Stomach (tissue), 4 donors: ENCODE measurements around the gene DLGAP1.

Experiments
- POLR2AphosphoS5 ChIP-seq, 3 donors: sonication (generic); formaldehyde crosslinking; IDR thresholded peaks; one replicate each; pipeline ENCODE4 v1.6.1; 2016; ENCODE audit warnings: antibody characterized with exemption in 3 of 3
- TF ChIP-seq, protein P1 (sequence below), 7 experiments: fragments of 450-650 bp in 4 of 7; fragments of 200-600 bp in 3 of 7; sonication (generic) in 3 of 7; IDR thresholded peaks; one replicate each; pipeline ENCODE4 v1.5.1; 2016 to 2019; ENCODE audit warnings: antibody characterized with exemption in 7 of 7, control low read depth in 2 of 7, mild to moderate bottlenecking in 1 of 7

DNA sequence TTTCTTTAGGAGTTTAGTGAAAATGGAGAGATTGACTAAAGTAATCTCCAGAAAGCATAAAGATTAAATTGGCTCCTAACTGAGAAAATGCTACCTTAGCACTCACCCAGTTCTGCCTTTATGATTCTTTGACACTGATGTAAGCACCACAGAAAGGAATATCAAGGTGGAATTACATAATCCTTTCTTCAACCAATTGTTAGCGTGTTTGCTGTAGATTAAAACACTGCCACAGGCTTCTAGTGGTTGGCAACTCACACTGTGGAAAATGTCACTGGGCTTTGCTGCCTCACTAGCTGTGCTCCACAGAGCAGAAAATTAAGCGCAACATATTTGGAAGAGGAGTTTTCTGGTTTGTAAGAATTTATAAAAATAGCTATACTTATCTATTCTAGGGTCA, 104.1 kb downstream of the DLGAP1 start:
- TF ChIP-seq, protein P1, sequence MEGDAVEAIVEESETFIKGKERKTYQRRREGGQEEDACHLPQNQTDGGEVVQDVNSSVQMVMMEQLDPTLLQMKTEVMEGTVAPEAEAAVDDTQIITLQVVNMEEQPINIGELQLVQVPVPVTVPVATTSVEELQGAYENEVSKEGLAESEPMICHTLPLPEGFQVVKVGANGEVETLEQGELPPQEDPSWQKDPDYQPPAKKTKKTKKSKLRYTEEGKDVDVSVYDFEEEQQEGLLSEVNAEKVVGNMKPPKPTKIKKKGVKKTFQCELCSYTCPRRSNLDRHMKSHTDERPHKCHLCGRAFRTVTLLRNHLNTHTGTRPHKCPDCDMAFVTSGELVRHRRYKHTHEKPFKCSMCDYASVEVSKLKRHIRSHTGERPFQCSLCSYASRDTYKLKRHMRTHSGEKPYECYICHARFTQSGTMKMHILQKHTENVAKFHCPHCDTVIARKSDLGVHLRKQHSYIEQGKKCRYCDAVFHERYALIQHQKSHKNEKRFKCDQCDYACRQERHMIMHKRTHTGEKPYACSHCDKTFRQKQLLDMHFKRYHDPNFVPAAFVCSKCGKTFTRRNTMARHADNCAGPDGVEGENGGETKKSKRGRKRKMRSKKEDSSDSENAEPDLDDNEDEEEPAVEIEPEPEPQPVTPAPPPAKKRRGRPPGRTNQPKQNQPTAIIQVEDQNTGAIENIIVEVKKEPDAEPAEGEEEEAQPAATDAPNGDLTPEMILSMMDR (IDR thresholded peaks at IDR 0.05), result no peak
- no peak for TF ChIP-seq POLR2AphosphoS5 (IDR thresholded peaks at IDR 0.05)
